ENCODE results near the gene IMMP2L. TPM values are rescaled to one million over a fixed set of nuclear protein-coding genes. Genes with fewer than 3 reads are reported as not detected.

The IMMP2L gene
- polyA plus RNA-seq, 2 of the 4 experiments (the other 2 are of a cell fraction) = 16.1 to 23.8 TPM

- TF ChIP-seq HMGXB4 (CRISPR knock-in tag; IDR thresholded peaks at IDR 0.05; ENCODE audit: borderline replicate concordance) (no peak), MAX (IDR thresholded peaks at IDR 0.05) (no peak), POLR2A (IDR thresholded peaks at IDR 0.05; ENCODE audit: low read length) (no peak)
Measured at GRCh38 chr7:110835218-110835617, 727.1 kb downstream of the IMMP2L start (continued).

GRCh38 chr7:110831419-110831818 lies 730.9 kb downstream of the IMMP2L start:
- Histone ChIP-seq H3K4me3 (no peak overlapping the region), H3K4me2 (no peak overlapping the region), H3K27ac (no peak overlapping the region), H3K4me1 (no peaks in the 10 kb centered on the region), H3K9me3 (no peaks in the 10 kb centered on the region)
- 62% methylated on average over 3 of the region's 3 CpGs for WGBS (ENCODE audit: missing lambda C conversion rate)
- ChIA-PET CTCF (no interaction called here), POLR2A (no interaction called here)
- no peak for TF ChIP-seq CHD2 (IDR thresholded peaks at IDR 0.05; ENCODE audit: low read length, partially characterized antibody)
- no peak for TF ChIP-seq POLR2A (IDR thresholded peaks at IDR 0.05; ENCODE audit: low read length)
- no peak for TF ChIP-seq SREBF2 (IDR thresholded peaks at IDR 0.05)
- TF ChIP-seq ZNF302 (CRISPR knock-in tag; IDR thresholded peaks at IDR 0.05) = no peak
- no peak for TF ChIP-seq MAX (IDR thresholded peaks at IDR 0.05)
- TF ChIP-seq MAZ (IDR thresholded peaks at IDR 0.05; ENCODE audit: borderline replicate concordance, low read depth, low read length) = no peak
- TF ChIP-seq FOSL2 (IDR thresholded peaks at IDR 0.05) = no peak
- TF ChIP-seq FOSL2 (CRISPR knock-in tag; IDR thresholded peaks at IDR 0.05) = no peak
- no peak for TF ChIP-seq HOXA7 (CRISPR knock-in tag; IDR thresholded peaks at IDR 0.05)
- TF ChIP-seq HOXB13 (CRISPR knock-in tag; IDR thresholded peaks at IDR 0.05; ENCODE audit: low read depth) = no peak
- no peak for TF ChIP-seq HES2 (IDR thresholded peaks at IDR 0.05)
- no peak for TF ChIP-seq EHMT2 (IDR thresholded peaks at IDR 0.05; ENCODE audit: low read depth)
- no peak for TF ChIP-seq SMC3 (IDR thresholded peaks at IDR 0.05)
- no peak for TF ChIP-seq RAD21 (conservative IDR thresholded peaks at IDR 0.05 in 1 of 2, IDR thresholded peaks at IDR 0.05 in 1 of 2)
- no peak for TF ChIP-seq USF2 (IDR thresholded peaks at IDR 0.05)
- no peak for DNase-seq (ENCODE audit: low read depth in 1 of 2, low spot score in 1 of 2)
- no peak for FAIRE-seq
- ATAC-seq = no peak

- ChIA-PET POLR2A (no interaction called here), CTCF (no interaction called here)
- no peak for DNase-seq (ENCODE audit: low read depth in 1 of 2, low spot score in 1 of 2)
- no peak overlapping the region for H3K4me2 ChIP-seq
- H3K27ac ChIP-seq = no peak overlapping the region
- no peaks in the 10 kb centered on the region for H3K9me3 ChIP-seq
- no peak for FAIRE-seq
- H3K4me3 ChIP-seq = no peak overlapping the region
- ATAC-seq = no peak
- H3K4me1 ChIP-seq = no peaks in the 10 kb centered on the region
- WGBS (ENCODE audit: missing lambda C conversion rate) = 57% methylated on average over 5 of the region's 5 CpGs
- TF ChIP-seq ATOH8 (CRISPR knock-in tag; IDR thresholded peaks at IDR 0.05; ENCODE audit: low read depth) = no peak
- no peak for TF ChIP-seq ZC3H11A (IDR thresholded peaks at IDR 0.05)
- TF ChIP-seq POLR2A (IDR thresholded peaks at IDR 0.05; ENCODE audit: low read length) = no peak
Measured at GRCh38 chr7:110830778-110831177, 731.5 kb downstream of the IMMP2L start.

- H3K4me3 ChIP-seq = no peak overlapping the region
- ATAC-seq (no peak), DNase-seq (ENCODE audit: low read depth in 1 of 2, low spot score in 1 of 2) (no peak), FAIRE-seq (no peak)
- WGBS (ENCODE audit: missing lambda C conversion rate) = 69% methylated on average over 2 of the region's 2 CpGs
- CTCF ChIA-PET = no interaction called here
- POLR2A ChIA-PET = no interaction called here
- H3K4me1 ChIP-seq = no peaks in the 10 kb centered on the region
- H3K27ac ChIP-seq = no peak overlapping the region
- H3K4me2 ChIP-seq = no peak overlapping the region
- H3K9me3 ChIP-seq = no peaks in the 10 kb centered on the region
- no peak for TF ChIP-seq ESRRA (IDR thresholded peaks at IDR 0.05; ENCODE audit: borderline replicate concordance, low read length)
- TF ChIP-seq USF2 (IDR thresholded peaks at IDR 0.05) = no peak
- TF ChIP-seq FOSB (CRISPR knock-in tag; IDR thresholded peaks at IDR 0.05) = no peak
- TF ChIP-seq ZSCAN20 (CRISPR knock-in tag; IDR thresholded peaks at IDR 0.05) = no peak
- TF ChIP-seq POLR2A (IDR thresholded peaks at IDR 0.05; ENCODE audit: low read length) = no peak
- TF ChIP-seq CBX2 (IDR thresholded peaks at IDR 0.05; ENCODE audit: borderline replicate concordance, low read depth) = no peak
- TF ChIP-seq MAZ (IDR thresholded peaks at IDR 0.05; ENCODE audit: borderline replicate concordance, low read depth, low read length) = no peak
- no peak for TF ChIP-seq ZNF302 (CRISPR knock-in tag; IDR thresholded peaks at IDR 0.05)
- no peak for TF ChIP-seq MYC (IDR thresholded peaks at IDR 0.05; ENCODE audit: borderline replicate concordance, low read length)
- TF ChIP-seq KDM5A (IDR thresholded peaks at IDR 0.05) = no peak
- TF ChIP-seq HES2 (IDR thresholded peaks at IDR 0.05) = no peak
- no peak for TF ChIP-seq TFCP2L1 (CRISPR knock-in tag; IDR thresholded peaks at IDR 0.05)
- TF ChIP-seq RNF2 (IDR thresholded peaks at IDR 0.05; ENCODE audit: borderline replicate concordance, low read depth) = no peak
- TF ChIP-seq ATOH8 (CRISPR knock-in tag; IDR thresholded peaks at IDR 0.05; ENCODE audit: low read depth) = no peak
Measured at GRCh38 chr7:110827936-110828335, 734.4 kb downstream of the IMMP2L start.

All from A549 (cell line).